ENCODE data around the gene ZNF554.
"Not testable (repeated sequence)": the region's sequence is repeated elsewhere in the genome, so short reads cannot be mapped to it uniquely, and the experiment has no call there.

ZNF554 gene

DNA sequence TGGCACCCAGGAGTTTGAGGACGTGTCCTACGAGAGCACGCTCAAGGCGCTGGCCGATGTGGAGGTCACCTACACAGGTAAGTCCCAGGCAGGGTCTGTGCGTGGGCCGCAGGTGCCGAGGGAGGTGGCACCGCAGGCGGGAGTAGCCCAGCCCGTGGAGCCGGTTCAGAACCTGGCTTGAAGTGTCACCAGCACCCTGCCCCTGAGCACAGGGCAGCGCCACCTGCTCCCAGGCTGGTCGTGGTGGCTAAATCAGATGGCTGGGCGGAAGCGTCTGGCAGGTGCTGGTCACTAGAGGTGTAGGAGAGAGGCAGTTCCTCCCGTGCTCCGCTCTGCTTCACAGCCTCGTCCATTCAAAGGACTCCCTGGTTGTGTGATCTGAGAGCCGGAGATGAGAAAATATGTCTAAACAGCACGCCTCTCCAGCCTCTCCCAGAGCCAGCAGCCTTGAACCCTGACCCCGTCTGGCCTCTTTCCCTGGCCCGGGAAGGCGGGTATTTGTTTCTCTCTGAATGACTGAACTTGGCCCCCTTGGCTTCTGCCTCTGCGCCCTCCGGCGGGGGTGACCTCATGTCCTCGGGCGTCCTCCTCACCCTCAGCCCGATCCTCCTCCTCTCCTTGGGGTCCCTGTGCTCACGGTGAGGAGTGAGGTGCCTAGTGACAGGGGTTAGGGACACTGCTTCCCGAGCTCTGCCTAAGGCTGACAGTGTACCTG is 29.0 kb upstream of the ZNF554 start:
- DNase-seq (ENCODE audit: low read depth in 3 of 3, low spot score in 1 of 3), result no peak

DNA sequence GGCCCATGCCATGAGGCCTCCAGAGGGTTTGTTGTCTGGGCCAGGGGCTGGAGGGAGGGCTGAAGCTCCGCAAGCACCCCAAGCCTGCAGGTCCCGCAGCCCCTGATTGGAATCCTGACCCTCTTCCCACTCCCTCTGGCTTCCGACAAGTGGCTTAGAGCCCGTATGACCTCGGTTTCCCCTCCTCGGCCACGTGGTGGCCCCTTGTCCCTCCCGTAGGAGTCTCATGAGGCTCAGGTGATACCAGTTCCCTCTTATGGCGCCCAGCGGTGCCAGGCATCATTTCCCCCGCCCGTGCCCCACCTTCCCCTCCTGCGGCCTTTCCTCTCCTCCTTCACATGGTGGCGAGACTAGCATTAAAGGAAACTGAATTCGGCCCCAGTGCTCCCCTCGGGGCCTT is 28.2 kb upstream of the ZNF554 start:
- DNase-seq (ENCODE audit: low read depth in 3 of 3, low spot score in 1 of 3), result no peak

DNA sequence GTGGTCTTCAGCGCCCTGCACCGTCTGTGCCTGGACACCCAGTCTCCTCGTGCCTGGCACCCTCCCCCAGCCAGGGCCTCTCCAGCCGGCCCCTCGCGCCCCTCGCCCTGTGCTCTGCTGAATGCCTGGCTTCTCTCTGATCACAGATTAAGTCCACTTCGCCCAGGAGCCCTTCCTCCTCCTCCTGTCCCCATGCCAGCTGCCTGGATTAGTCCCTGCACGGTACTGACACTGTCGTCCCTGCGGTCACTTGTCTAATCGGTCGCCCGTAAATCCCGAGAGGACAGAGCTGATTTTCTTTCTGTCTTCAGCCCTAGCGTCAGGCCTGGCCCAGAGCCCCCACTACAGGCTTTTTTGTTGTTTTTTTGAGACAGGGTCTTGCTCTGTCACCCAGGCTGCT is 27.8 kb upstream of the ZNF554 start:
- no peak for DNase-seq (ENCODE audit: low read depth in 3 of 3, low spot score in 1 of 3)

DNA sequence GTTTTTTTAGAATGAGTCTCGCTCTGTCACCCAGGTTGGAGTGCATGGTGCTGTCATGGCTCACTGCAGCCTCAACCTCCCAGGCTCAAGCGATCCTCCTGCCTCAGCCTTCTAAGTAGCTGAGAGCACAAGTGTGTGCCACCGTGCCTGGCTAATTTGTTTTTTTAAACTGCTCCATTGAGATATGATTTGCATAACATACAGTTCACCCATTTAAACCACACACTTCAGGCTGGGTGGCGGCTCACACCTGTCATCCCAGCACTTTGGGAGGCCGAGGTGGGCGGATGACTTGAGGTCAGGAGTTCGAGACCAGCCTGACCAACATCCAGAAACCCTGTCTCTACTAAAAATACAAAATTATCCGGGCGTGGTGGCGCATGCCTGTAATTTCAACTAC is 27.0 kb upstream of the ZNF554 start:
- not testable (repeated sequence) for DNase-seq (ENCODE audit: low read depth in 3 of 3, low spot score in 1 of 3)

DNA sequence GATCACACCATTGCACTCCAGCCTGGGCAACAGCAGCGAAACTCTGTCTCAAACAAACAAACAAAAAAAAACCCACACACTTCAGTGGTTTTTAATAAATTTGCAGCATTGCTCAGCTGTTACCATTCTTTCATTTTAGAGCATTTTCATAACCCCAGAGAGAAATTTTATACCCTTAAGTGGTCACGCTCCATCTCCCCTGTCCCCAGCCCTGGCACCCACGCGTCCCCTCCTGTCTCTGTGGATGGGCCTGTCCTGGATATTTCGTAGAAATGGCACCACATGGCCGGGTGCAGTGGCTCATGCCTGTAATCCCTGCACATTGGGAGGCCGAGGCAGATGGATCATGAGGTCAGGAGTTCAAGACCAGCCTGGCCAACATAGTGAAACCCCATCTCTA is 26.5 kb upstream of the ZNF554 start:
- DNase-seq (ENCODE audit: low read depth in 3 of 3, low spot score in 1 of 3), result no peak

DNA sequence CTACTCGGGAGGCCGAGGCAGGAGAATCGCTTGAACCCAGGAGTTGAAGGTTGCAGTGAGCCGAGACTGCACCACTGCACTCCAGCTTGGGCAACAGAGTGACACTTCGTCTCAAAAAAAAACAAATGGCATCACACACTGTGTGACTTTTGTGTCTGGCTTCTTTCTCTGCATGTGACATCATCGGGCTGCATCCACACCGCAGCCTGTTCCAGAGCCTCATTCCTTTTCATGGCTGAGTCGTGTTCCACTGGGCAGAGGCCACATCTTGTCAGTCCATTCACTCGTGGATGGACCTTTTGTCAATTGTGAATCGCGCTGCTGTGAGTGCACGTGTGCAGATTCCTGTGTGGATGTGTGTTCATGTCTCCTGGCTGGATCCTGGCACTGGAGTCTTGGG is 26.1 kb upstream of the ZNF554 start:
- DNase-seq (ENCODE audit: low read depth in 3 of 3, low spot score in 1 of 3), result no peak

DNA sequence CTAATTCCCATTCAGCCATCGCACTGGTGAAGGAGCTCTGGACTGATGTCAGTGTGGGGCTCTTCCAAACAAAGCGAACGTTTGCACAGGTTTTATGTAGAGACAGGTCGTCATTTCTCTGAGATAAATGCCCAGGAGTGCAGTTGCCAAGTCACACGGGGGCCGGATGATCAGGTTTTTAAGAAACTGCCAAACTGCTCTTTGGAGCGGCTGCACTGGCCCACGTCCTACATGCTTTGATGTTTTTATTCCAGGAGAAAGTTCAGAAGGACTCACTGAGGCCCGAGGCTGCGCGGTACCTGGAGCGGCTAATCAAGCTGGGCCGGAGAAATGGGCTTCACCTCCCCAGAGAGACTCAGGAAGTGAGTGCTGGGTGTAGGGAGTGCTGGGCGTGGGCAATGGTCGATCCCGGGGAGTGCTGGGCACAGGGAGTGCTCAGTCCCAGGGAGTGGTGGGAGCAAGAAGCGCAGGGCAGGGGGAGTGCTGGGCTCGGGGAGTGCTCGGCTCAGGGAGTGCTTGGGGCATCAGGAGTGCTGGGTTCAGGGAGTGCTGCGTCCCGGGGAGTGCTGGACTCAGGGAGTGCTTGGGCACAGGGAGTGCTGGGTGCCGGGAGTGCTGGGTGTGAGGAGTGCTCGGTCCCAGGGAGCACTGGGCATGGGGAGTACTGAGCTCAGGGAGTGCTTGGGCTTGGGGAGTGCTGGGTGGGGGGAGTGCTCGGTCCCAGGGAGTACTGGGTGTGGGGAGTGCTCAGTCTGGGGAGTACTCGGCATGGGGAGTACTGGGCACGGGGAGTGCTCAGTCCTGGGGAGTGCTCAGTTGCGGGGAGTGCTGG is 23.6 kb upstream of the ZNF554 start:
- DNase-seq (ENCODE audit: low read depth in 3 of 3, low spot score in 1 of 3), result no peak

DNA sequence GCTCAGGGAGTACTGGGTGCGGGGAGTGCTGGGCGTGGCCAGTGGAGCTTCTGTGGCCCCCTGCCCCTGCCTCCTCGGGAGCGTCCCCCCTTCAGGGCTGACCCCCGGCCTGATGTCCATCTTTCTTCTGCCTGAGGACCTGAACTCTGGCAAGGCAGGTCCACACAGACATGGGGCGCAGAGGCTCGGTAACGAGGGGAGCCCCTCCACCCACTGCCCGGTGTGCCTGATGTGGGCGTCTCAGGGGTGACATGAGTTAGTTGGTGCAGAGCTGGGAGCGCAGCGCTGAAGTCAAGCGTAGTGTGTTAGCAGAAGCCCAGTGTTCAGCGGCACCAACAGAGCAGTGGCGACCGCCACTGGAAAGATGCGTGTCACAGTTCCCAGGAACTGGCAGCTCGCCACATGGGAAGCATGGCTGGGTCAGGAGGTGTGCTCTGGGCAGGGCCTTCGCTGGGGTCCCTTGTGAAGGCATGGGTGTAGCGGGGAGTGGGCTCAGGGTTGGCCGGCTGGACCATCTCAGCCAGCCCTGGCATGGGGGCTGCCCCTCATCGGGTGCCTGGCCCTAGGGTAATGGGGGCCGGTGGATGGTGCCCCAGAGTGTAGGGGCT is 22.9 kb upstream of the ZNF554 start:
- no peak for DNase-seq (ENCODE audit: low read depth in 3 of 3, low spot score in 1 of 3)

DNA sequence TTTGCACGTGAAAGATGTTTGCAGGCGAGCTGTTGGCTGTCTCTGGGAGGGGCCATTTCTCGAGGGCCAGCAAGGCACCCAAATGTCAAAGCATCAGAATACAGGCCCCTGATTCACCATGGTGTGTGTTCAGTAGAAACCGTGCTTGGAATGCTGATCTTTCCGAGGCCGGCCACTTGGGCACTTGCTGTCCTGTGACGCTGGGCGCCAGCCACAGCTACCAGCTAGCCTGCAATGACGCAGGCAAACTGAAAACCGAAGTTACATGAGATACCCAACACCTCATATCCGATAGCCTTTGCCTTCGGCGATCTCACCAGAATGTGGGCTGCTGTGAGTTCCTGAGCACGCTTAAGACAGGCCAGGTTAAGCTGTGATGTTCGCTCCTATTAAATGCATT is 22.4 kb upstream of the ZNF554 start:
- DNase-seq (ENCODE audit: low read depth in 3 of 3, low spot score in 1 of 3), result no peak

DNA sequence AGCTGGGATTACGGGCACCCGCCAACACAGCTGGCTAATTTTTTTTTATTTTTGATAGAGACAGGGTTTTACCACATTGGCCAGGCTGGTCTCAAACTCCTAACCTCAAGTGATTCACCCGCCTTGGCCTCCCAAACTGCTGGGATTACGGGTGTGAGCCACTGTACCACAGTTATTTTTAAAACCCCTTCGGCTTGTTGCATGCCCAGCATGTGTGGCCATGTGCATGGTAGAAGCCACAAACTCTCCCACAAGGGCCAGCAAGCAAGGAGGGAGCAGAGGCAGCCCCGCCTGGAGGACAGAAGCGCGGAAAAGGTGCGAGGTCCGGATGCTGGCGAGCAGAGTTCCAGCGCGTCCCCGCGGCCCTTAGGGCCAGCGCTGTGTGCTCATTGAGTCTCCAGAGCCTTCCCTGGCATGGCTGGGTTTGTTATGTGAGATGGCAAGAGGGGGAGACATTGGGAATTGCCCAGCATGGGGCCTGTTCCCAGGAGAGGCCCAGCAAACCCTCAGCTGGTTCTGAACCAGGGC is 21.4 kb upstream of the ZNF554 start:
- no peak for DNase-seq (ENCODE audit: low read depth in 3 of 3, low spot score in 1 of 3)

DNA sequence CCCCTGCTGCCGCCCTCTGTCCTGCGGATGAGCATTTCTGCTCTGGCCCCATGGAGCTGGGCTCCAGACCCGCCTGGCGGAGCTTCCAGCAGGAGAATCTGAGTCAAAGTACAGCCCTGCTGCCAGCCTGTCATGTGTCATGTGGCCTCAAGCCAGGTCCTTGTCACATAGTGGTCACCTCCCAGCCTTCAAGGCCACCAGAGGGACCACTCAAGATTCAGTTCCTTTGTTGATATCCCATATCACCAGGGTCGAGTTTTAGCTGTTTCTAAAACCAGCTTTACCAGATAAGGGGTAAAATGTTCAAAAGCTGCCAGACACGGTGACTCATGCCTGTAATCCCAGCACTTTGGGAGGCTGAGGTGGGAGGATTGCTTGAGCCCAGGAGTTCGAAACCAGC is 20.9 kb upstream of the ZNF554 start:
- no peak for DNase-seq (ENCODE audit: low read depth in 3 of 3, low spot score in 1 of 3)

DNA sequence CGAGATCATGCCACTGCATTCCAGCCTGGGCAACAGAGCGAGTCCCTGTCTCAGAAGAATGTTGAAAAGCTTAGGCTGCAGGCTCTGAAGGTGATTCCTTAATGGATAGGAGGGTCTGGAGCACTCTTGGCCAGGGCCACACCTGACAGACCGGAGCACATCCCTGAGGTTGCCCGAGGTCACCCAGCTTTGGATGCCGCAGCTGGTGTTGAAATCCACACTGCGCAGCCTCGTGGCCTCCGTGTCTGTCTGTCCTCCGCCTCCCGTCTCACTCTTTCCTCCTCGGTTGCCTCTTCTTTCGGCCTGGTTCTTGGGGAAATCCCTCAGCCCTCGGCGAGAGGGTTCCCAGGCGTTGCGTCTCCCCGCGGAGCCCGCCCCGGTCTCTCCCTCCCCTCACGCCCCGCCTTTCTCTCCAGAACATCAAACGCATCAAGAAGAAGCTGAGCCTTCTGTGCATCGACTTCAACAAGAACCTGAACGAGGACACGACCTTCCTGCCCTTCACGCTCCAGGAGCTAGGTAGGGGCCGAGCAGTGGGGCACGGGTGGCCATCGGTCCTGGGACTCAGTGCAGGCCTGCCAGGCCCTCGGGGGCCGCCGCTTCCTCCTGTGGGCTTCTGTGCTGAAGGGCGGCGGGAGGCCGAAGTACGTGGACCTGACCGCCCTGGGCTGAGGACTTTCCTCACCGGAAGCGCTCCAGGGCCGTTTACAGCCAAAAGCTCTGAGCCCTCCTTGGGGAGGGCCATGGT is 20.2 kb upstream of the ZNF554 start:
- DNase-seq (ENCODE audit: low read depth in 3 of 3, low spot score in 1 of 3), result no peak

DNA sequence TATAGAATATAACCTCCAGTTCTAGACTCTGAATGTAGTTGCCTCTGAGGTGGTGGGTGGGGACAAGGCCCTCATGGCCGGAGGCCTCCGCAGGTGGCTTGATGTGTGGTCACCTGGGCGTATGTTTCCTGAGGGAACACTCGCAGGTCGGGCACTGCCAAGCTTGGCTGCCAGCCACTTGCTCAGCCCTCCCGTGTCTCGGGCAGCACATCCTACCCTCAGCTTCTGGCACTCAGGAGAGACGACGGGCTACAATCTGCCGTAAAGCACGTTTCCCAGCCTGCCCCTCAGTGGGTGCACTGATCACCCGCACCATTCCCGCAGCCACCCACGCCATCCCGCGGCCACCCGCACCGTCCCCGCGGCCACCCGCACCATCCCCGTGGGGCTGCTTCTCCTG is 19.2 kb upstream of the ZNF554 start:
- no peak for DNase-seq (ENCODE audit: low read depth in 3 of 3, low spot score in 1 of 3)

DNA sequence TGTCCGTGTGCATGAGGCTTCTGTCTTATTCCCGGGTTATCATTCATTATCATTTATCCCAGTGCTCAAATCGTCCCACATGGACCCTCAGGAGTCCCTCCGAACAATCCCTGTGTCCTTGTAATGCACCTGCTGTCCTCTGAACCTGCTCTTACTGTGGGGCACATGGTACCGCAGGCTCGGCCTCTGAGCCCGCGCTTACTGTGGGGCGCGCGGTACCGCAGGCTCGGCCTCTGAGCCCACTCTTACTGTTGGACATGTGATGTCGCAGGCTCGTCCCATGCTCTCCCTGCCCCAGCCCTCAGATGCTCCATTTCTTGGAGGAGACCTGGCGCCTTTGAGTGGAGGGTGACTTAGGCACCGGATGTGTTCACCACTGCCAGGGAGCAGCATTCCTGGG is 16.8 kb upstream of the ZNF554 start:
- no peak for DNase-seq (ENCODE audit: low read depth in 3 of 3, low spot score in 1 of 3)

DNA sequence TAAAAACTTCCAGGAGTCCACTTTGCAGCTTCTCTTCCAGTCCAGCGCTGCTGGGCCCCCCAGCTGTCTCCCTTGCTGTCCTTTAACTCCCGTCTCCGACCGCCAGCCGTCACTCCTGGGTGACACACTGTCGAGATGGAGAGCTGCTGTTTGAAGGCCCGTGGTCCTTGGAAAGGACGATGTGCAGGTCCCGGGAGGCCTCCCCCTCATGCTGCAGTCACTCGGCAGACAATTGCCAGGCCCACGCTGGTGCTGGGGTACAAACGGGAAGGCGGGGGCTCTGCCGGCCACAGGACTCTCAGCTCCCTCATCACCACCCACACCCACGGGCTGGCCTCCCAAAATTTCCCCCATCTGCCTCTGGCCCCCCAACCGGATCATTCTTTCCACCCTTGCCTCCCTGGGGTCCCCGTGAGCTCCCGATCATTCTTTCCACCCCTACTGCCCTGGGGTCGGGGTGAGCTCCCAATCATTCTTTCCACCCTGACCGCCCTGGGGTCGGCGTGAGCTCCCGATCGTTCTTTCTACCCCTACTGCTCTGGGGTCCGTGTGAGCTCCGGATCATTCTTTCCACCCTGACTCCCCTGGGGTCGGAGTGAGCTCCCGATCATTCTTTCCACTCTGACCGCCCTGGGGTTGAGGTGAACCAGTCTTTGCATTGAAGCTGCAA is 16.0 kb upstream of the ZNF554 start:
- no peak for DNase-seq (ENCODE audit: low read depth in 3 of 3, low spot score in 1 of 3)

DNA sequence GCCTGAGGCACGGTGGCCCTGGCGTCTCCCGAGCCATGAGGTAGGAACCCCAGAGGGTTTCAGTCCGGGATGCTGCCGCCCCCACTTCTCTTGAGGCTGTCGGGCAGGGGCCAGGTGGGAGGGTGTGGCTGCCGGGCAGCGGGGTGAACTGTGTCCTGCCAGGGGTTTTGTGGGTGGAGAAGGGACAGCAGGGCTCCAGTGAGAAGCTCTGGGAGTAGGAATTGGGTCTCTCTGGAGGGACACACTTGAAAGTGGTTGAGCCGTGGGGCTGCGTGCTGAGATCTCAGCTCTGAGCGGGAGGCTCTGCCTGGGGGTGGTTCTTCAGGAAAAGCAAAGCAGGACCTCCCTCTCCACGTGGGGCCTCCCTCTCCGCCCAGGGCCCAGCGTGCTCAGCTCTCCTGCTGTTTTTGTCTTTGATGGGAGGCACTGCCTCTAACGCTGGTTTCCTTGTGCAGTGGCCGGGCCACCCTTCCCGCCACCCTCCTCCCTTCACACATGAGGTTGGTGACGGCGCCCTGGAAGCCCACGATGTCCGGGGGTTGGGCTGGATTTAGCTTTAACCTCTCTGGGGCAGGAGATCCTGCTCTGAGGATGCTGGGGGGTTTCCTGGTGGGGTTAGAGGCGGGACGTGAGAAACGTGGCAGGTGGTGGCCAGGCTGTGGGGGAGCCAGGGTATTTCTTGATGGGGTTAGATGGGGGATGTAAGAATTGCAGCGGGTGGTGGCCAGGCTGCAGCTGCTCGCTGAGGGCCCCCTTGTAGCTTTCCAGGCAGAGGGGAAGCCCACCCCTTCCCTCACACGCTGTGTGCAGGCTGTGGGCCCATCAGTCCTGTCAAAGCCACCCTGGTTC is 15.3 kb upstream of the ZNF554 start:
- DNase-seq (ENCODE audit: low read depth in 3 of 3, low spot score in 1 of 3), result no peak

DNA sequence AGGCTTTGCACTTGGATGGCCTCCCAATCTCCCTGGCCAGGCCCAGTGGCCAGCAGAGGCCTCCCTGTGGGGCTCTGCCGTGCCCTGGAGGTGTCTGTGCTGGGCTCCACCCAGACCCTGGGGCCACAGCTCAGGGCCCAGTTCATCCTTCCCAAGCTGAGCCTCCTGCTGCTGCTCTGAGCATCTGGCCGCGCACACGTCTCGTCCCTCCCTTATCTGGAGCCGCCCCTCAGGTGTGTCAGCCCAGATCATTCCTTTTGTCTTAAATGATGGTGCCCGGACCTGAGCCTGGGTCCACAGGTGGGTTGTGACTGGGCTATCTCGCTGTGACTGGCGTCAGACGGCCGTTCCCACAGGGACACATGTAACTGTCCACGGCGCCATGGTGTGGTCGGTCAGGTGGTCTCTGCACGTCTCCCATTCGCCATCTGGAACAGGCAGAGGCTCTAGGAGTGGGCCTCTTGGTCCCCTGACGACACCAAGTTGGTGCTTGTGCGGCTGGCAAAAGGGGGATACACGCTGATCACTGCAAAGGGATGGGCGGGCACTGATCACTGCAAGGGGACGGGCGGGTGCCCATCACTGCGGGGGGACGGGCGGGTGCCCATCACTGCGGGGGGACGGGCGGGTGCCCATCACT is 14.3 kb upstream of the ZNF554 start:
- DNase-seq (ENCODE audit: low read depth in 3 of 3, low spot score in 1 of 3), result no peak

DNA sequence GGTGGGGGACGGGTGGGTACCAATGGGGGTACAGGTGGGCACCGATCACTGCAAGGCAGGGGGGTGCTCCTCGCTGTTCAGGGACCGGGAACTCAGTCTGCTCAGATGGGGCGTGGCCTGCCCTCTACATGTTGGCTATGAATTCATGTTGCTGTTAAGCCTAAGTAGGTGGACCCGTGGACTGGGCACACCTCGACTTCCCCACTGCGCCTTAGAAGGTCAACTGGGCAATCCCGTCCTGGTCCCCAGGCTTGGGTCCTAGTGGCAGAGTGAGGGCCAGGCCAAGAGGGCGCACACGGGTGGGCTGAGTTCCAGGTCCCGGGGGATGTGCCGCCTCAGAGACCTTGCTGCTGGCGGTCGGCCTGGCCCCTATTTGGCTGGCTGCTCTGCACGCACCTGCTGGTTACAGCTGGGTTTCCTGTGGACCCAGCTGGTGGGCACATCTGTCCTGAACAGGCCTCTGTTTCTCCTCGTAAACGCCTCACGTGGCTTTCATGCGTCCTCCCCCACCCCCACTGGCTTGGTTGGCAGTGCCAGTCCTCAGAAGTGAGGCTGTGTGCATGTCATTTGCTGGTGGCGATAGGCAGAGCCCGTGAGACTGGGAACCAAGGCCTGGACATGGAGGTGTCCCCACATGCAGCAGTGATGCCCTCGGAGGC is 13.5 kb upstream of the ZNF554 start:
- no peak for DNase-seq (ENCODE audit: low read depth in 3 of 3, low spot score in 1 of 3)

Measured in stimulated activated CD4-positive, alpha-beta T cell treated with anti-CD3 and anti-CD28 coated beads, TNF-alpha, amount 100 ng/mL, for 1 hour (primary cell).